Retina (tissue), 1 donor: ENCODE results near the gene FSTL1.
A peak's percentile ranks its signal among the peaks of the same experiment; 100 is the strongest.

Source experiments
- DNase-seq: peaks from one replicate; pipeline ENCODE4 v3.0.0-alpha.2; 2016

FSTL1 gene

DNA sequence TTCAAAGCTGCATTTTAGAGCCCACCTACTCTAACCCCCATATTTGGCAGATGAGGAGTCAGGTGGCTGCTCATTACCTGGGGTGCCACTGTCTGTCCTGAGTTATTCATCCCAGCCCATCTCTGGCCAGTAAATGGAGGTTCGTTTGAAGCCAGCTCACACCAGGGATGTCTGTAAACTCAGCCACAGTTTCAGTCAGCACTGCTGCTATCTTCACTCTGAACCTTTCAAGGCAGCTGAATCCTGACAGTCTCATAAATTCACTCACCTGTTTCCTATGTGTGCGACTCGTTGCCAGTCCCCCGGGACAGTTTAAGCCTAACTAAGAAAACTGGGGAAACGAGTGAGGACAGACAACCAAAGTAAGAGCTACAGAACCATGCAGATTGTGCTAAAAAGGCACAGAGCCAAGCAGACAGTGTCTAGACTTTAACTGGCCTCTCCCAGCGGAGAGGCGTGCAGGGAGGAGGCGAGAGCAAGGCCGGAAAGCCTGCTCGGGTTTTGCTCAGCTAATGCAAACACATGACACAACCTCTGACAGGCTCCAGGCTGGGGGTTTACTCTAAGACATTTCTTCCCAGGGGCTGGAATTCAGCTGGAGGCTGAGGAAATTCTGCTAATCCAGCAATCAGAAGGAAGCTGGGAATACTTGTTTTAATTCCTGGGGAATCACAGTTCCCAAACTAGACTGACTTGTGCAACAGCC lies 12.0 kb downstream of the FSTL1 start:
- no peak for DNase-seq

DNA sequence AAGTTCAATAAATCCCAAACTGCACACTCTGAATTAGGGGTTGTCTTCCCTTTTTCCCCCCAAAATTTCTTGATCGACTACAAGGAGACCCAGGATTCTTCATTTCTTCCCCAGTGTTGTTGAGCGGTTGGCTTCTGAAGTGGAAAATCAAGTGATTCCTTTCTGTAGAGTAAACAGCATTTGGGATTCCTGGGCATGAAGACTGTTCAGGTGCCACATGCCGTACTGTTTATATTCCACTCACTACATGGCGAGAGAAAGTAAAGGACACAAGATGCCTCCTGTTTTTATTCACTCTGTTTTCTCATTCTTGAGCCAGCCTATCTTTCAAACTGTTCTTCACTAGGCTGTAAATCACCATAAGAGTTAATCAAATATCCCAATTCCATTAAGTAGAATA lies 12.6 kb downstream of the FSTL1 start:
- no peak for DNase-seq

DNA sequence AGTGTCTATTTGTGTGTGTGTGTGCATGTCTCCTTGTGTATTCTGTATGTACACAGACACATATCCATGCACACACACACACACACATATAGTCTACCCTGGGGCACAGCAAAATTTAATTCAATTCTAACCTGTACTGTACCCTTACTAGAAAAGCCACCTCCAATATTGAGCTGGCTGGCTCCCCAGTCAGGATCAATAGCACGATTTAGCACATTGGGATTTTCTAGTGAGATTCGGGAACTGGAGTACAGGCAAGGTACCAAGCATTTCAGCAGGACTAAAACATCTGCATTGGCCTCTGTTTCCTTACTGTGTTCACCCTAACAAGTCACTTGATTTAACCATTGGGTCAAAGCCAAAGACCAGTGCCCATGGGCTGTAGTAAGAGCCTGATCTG lies 13.2 kb downstream of the FSTL1 start:
- no peak for DNase-seq

DNA sequence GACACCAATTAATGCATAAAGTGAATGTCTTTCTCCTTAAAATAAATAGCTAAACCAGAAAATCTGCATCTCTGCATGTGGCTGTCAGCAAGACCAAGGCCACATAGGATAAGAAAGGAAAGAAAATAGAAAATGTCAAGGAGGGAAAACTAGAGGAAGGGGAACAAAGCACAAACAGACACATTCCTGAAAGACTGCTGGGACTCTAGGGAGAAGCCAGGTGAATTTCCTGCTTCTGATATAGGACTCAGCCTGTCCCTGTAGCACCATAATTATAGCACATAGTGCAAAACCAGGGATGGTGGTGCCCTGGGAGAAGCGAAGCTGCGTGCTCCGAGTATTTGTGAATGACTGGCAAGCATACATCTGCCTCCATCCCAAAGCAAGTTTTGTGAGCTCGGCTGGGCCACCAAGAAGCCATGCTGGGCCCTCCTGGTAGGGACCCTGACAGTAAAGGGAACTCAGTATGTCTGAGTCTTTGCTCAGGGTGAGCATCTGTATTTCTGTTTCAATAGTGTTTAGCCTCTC lies 14.2 kb downstream of the FSTL1 start:
- DNase-seq, result no peak

DNA sequence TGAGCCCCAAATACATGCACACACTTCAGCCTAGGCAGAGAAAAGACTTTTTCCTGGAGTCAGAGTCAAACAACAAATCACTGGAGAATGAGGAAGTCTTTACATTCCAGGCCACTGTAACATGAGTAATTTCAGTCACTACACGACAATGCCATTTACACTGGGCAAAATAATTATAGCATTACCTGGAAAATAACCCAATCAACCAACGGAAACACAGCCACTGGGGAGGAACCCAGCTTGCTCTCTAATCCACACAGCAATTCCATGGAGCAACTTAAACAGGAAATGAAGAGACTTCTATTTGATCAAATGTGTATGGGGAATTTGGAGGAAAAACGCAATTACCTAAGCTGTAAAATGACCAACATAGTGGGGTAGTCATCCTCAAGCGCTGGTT lies 15.2 kb downstream of the FSTL1 start:
- DNase-seq, result no peak

DNA sequence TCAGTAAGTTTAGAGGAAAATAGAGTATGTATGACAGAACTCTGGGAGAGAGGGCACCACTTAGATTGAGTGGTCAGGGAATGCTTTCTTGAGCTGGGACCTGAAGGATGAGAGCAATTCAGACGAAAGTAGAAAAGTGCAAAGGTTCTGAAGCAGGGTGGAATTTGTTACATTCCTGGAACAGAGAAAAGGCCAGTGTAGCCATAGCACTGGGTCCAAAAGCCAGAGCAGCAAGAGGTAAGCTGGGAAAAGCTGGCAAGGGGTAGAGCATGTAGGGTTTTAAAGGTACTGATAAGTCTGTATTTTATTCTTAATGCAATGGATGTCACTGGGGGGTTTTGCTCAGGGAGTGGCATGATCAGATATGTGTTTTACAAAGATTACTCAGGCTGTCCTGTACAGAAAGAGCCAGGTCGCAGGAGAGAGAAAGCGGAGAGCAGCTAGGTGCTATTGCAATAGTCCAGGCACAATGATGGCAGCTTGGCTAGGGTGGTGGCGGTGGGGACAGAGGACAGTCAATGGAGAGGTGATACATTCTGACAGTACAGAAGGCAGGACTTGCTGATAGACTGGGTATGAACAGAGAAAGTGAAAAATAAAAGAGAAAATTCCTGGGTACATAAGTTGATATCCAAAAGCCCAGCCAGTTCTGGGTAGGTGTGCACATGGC lies 17.0 kb downstream of the FSTL1 start:
- DNase-seq, result no peak

DNA sequence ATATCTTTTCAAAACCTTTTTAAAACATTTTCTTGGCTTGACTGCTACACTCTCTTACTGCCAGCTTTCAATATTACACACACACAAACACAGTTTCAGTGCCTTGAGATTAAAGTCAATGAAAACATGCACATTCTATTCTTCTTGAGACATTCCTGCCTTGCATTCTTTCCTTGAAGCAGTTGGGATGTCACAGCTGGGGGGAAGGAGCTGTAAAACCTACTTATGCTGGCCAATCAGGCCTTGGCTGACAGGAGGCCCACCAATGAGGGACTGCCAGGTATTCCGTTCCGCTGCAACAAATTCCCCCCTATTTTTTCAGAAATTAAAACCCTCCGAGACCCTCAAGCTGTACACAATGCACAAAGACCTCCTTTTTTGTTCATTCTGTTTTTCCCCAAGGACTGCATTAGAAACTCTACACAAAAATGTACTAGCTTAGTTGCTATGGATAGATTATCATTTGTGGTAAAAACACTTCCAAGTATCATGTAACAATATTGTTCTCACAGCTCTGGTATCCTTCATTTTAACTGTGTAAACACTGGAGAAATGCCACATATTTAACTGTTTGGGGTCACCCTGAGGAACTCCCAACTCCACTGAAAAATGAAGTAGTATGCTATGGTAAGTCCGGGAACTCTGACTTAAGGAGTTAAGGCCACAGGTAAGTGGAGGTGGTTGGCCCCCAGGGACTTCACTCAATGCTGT lies 18.5 kb downstream of the FSTL1 start:
- no peak for DNase-seq

DNA sequence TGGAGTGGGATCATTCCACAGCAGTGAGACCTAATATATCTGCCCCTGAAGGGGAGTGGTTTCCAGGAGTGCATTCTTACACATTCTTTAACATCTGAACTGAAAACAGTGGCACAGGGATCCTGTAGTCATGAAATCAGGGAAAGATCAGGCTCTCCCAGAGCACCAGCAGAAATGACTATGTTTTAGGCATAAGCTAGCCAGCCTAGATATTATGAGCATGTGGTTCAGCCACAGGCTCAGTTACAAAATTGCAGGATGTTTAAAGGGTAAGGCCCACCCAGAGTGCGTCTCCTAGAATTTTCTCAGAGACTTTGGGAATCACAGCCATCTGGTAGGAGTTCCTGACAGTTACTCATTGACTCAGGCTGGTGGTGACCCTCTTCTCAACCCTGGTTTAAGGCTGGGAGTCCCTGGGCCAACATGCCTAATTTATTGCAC lies 20.9 kb downstream of the FSTL1 start:
- no peak for DNase-seq

DNA sequence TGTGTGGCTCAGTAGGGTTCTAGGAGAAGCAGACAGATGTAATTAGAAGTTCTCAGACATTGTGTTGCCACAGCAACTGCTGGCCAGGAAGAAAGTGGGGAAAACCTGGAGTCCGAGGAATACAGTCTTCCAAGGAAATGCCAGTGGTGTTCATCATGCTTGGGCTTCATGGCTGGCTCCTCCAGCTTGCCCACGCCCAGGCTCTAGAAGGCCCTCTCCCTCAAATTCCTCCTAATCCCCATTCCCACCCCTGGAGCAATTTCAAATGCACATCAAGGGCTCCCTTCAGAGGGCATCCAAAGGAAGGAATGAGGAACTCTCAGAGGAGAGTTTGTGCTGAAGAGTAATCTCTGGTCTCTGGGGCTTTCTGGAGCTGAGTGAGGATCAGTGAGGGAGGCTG lies 21.9 kb downstream of the FSTL1 start:
- no peak for DNase-seq

DNA sequence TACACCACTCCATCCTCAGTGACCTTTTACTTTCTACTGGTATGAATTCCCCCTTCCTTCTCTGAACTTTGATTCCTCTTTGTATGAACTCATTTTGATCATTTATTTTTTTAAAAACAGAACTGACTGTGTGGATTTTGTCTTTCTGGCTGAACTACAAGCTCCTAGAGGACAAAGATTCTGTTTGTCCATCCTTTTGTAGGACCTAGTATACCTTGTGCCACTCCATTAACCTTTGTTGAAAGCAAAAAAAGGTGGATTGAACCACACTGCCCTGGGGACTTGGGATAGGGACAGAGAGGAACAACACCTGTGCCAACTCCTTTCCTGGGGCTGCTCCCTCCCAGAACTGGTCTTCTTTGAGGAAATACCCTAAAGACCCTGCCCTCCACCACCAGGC lies 23.6 kb downstream of the FSTL1 start:
- DNase-seq, result no peak

DNA sequence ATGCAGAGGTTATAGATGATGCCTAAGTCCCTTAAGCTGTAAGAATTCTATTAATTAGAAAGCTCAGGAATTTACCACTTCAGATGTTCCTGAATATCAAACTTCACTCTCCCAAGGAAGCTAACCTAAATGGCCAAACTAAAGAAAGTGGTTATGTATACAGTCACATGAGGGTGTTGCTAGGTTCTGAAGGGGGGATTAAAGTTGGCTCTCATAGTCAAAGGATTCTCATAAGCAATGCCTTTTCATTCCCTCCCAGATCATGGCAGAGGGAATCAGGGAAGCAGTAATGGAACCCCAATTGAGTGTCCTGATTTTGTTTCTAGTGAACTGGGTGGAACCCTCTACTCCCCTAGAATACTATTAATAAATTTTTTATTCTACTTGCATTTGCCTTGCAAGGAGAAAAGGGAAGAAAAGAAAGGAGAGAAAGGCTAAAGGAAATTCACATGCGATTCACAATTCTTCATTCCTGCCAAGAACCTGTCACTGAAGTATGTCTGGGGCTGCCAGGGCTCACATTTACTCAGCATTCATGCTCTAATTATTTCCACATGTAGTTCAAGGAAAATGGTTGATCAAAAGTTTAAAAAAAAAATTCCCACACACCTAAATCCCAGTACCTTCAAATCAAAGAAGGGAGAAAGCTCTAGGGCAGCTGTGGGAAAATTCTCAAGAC lies 25.1 kb downstream of the FSTL1 start:
- no peak for DNase-seq

DNA sequence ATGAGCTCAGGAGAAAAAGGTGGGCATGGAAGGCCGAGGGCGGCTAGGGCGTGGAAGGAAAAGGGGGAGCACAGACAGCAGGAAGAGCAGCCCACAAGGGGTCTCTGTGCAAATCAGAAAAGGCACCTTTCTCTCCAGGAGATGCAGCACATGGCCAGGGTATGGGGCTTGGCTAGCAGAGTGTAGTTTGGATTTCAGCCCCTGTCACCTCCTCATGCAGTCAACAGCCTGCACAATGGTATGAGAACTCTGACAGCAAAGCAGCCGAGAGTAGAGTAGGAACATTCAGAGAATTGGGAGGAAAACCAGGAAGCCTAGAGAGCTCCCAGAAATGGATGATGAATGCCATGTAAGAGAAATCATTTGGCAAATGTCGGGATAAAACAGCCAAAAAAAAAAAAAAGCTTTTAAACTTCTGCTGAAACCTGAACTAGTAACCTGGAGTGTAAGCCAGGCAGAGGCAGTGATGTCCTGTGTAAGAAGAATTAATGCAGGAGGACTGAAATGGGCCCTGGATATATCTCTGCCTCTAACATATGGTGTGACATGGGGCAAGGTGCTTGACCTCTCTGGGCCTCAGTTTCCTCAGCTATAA lies 25.7 kb downstream of the FSTL1 start:
- no peak for DNase-seq

DNA sequence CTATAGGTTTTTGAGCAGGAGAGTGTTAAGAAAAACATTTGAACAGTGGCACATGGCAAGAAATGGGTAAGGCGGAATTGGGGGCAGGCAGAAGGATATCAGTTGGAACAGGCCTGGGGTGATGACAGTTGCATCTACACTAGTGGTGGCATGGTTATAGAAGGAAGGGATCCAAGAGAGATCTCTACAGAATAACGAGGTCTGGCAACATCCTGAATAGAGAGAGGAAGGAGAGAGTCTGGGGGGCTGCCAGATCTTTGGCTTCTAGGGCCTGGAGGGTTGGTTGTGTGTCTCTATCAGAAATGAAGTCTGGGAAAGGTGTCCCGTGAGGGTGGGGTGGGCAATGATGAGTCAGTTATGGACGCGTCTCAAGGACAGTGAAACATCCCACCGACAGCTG lies 26.3 kb downstream of the FSTL1 start:
- no peak for DNase-seq

DNA sequence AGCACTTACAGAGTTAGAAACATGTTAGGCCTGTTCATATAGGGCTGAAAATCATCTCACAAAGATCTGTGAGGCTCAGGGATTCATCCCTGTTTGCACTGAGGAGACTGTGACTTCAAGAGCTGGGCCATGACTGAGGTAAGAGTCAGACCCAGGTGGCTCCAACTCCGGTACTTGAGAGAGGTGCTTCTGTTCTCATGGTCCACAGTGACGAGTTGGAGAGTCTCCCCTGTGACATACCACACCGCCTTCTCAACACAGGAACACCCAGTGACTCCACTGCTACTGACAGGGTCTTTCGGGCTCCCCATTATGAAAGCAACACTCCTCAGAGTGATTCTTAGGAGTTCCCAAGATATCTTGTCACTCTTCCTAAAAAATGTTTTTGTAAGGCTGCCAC lies 27.4 kb downstream of the FSTL1 start:
- no peak for DNase-seq

DNA sequence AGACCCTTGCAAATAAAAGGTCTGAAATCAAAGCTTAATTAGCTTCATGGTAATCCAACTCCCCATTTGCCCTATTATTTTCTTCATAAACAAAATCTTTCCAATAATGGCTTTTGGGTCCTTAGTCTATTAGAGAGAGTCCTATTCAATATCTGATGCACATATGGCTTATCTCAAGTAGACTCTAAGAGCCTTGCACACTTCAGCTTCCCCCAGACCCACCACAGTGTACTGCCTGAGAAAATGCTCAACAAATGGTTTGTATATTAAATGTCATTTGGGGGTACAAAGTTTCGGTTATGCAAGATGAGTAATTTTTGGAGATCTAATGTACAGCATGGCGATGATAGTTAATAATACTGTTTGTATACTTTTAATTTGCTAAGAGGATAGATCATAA lies 28.9 kb downstream of the FSTL1 start:
- no peak for DNase-seq

DNA sequence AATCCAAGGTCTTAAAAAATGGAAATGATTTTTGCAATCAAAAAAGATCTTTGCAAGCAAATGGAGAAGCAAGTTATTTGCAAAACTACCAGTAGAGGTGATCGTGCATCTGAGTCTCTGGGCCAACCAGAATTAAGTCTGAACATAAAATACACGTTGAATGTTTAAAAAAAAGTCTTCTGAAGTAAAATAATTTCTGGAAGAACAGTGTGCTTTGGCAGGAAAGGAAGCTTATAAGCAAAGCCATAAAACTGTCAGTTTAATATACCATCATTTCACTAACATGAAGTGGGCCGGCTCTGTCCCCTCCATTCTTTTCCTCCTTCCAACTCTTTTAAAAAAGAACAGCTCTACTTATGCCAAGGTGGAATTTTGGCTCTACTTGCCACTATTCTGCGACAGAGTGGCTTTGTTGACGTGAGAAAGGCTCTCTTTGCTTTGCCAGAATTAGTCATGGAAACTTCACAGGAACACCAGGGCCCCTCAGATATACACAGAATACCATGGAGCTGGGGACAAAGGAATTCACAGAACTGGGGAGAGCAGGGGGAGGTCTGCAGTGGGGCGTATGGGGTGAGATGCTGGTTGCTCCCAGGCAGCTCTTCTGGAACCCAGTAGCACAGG lies 29.8 kb downstream of the FSTL1 start:
- no peak for DNase-seq

DNA sequence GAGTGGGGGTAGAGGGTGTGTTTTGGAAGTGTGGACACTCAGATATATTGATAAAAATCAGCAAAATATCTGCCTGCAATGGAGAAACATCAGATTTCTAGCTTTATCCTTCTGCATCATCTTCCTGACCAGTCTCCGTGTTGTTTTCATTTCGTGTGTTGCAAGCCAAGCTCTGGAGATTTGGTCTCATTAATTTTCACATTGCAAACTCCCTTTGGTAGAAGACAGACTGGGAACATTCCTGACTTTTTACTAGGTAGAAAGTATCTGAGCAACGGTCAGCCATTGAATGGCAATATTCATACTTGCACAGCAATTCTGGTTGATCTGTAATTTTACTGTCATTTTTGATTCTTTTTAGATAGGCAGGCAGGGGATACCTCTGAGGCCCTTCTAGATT lies 30.4 kb downstream of the FSTL1 start:
- no peak for DNase-seq

DNA sequence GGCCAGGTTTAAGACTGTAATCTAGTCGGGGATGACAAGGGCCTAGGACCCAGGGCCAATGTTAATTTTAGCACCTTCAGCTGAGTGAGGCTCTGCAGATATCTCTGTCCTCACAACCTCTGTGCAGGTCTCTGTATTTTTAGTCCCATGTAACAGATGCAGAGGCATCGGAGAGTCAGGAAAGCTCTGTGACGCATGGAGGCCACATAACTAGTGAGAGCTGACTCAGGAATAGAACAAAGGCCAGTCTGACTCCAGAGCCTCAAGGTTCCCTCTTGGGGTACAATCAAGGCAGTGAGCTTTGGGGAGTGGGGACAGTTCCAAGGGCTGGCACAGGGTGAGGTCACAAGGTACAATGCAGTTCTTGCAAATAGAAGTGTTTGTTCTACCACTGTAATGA lies 31.0 kb downstream of the FSTL1 start:
- no peak for DNase-seq

DNA sequence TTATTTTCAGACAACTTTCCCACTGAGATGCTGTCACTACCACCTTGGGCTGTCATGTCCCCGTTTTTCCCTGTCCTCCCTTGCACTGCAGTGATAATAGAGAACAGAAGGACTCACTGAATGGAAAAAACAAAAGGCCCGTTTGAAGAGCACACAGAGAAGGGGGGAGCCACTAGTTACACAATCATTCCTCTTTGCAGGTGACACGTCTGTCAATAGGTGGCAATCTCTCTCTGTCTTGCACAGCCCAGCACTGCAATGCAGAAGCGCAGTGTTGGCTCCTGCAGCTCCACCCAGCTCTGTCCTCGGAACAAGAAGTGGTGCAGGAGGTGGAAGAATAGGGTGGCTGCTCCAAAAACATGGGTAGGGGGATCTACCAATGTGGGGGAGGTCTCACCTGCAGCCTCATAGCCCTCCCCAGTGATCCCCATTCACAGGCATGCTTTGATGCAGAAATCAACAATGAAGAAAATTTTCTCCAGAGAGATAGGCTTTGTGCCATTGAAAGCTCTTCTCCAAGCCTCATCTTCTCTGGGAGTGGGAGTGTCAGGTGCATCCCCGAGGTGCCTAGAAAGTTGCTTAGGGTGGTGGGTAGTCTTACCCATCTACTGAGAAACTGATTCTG lies 31.8 kb downstream of the FSTL1 start:
- DNase-seq, result peak; percentile 60

DNA sequence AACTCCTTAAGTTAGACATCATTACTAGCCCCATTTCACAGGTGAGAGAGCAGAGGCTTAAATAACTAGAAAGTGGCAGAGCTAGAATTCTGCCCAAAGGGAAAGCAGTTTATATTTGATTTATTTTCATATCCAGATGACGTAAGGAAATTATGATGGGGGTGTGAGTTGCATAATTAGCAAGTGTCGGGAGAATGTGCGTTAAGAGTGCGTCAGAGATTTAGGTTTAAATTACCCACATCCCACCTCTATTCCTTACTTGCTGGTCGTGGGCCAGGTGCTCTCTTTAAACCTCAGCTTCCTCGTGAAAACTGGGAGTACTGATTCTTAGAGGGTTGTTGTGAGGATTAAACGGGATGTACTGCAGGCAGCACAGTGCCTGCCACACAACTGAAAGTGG lies 32.3 kb downstream of the FSTL1 start:
- DNase-seq, result no peak

DNA sequence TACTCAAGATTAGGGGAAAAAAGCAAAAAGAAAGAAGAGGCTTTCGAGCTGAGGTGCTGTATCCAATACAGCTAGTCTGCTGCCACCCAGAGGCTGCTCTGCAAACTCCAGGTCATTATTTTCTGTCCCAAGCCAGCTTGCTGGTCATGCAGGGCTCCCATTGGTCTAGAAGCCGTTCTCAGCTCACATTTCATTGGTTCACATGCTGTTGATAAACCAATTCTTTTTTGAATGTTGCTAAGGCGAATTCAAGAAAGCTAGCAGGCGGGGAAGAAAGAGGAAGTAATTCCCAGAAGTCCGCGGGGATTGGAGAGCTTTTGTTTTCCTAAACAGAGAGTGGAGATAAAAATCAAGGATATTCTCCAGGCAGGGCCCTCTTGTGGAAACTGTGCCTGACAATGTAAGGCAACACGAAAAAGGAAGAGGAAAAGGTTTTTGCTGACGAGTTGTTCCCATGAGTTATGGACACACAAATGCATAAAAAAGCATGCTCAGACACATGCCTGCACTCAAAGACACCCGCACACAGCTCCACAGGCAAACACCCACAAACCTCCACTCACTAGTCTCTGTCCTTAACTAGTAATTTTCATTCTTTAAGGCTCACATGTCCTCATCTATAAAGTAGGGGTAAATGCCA lies 33.4 kb downstream of the FSTL1 start:
- DNase-seq, result peak; percentile 91

DNA sequence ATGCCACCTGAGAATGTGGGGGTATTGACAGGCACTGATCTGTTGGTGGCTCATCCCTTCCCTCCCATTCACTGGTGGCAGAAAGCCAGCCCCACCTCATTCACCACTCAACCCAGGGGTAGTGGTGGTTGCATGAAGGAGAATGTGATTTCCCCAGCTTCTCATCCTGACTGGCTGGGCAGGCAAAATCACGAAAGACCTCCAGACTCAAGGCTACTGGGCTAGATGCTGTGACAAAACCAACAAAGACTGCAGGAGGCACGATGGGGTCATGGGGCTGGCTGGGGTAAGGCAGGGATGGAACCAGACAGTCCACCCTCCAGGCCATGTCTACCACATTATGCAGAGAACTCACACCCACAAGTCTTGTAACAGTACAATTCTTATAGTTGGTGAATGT lies 33.9 kb downstream of the FSTL1 start:
- no peak for DNase-seq
